GM12892 (cell line): ENCODE data around the gene MYOZ3.

Experiments used
- POLR2A ChIP-seq: IDR thresholded peaks from 2 replicates; pipeline ENCODE4 v1.6.1; 2011; ENCODE audit warnings: low read depth, low read length, control low read depth
- TAF1 ChIP-seq: IDR thresholded peaks from 2 replicates; pipeline ENCODE4 v1.6.1; 2011; ENCODE audit warnings: low read depth, mild to moderate bottlenecking, control low read depth, low read length, borderline replicate concordance

DNA sequence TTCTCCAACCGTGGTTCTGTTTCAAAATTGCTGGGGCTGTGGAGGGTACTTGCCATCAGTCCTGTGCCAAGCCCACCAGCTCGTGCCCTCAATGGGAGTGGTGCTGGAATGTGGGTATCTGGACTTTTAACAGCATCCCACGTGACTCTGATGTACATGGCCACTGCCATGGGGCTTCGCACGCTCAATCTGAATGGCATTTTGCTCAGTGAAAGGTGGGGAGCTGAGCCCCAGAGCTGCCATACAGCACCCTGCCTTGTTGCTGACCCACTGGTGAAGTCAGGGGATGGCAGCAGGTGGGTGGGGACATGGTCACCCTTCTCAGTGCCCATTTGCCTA, 37.2 kb upstream of the MYOZ3 start:
- TF ChIP-seq TAF1: 0 out of 2 replicates have a peak, but pooled peaks have one; percentile 28
- no peak for TF ChIP-seq POLR2A
